AG10803 (cell line): ENCODE measurements around the gene SMAGP.

ENCODE experiments used
- DNase-seq: peaks from one replicate; pipeline ENCODE4 v3.0.0; 2010; ENCODE audit warnings: low read depth
- H3K4me3 ChIP-seq: 2 replicates; pipeline ENCODE4 v1.5.1; 2011; ENCODE audit warnings: mild to moderate bottlenecking, low read length, control low read depth
- CTCF ChIP-seq: conservative IDR thresholded peaks from 2 replicates; pipeline ENCODE4 v1.5.1; 2011; ENCODE audit warnings: mild to moderate bottlenecking, low read length, control low read depth, inconsistent platforms

SMAGP gene

GRCh38 chr12:51254536-51254935, 15.7 kb downstream of the SMAGP start:
- no peak for TF ChIP-seq CTCF
- no peak overlapping the region for H3K4me3 ChIP-seq
- DNase-seq: no peak

GRCh38 chr12:51253276-51253675, 16.9 kb downstream of the SMAGP start:
- H3K4me3 ChIP-seq: no peak overlapping the region
- TF ChIP-seq CTCF: no peak

GRCh38 chr12:51247523-51248206, 22.6 kb downstream of the SMAGP start:
- no peak for DNase-seq
- no peak for TF ChIP-seq CTCF
- H3K4me3 ChIP-seq: no peak overlapping the region

More at GRCh38 chr12:51253276-51253675, 16.9 kb downstream of the SMAGP start:
- no peak for DNase-seq

GRCh38 chr12:51246254-51246853, 23.9 kb downstream of the SMAGP start:
- peak; percentile 60 for DNase-seq
- no peak overlapping the region for H3K4me3 ChIP-seq
- no peak for TF ChIP-seq CTCF

- DNase-seq: no peak
- no peak for TF ChIP-seq CTCF
- no peak overlapping the region for H3K4me3 ChIP-seq
Measured at GRCh38 chr12:51245476-51246253, 24.6 kb downstream of the SMAGP start.

GRCh38 chr12:51244269-51244668, 25.9 kb downstream of the SMAGP start:
- TF ChIP-seq CTCF: no peak
- no peak overlapping the region for H3K4me3 ChIP-seq
- peak; percentile 19 for DNase-seq
